Liver (tissue), 9 donors: ENCODE results near the gene NOPCHAP1. TPM values are rescaled to one million over a fixed set of nuclear protein-coding genes. Genes with fewer than 3 reads are reported as not detected.

Source experiments
- DNase-seq: peaks from one replicate; pipeline ENCODE4 v3.0.0-alpha.2; 2017; ENCODE audit warnings: low spot score
- H3K27ac ChIP-seq, 2 donors: one replicate each; pipeline ENCODE4 v1.7.0; 2013; ENCODE audit warnings: inconsistent platforms in 2 of 2, low read length in 2 of 2, control low read depth in 1 of 2, low read depth in 1 of 2, mild to moderate bottlenecking in 1 of 2
- H3K27me3 ChIP-seq, 4 donors: one replicate each; pipeline versions ENCODE4 v1.6.1 to v1.7.0; 2013; ENCODE audit warnings: low read length in 3 of 4, inconsistent platforms in 1 of 4, mild to moderate bottlenecking in 1 of 4, moderate library complexity in 1 of 4; ENCODE audit not compliant: control insufficient read depth in 4 of 4, insufficient read depth in 4 of 4
- H3K36me3 ChIP-seq, 4 donors: one replicate each; pipeline versions ENCODE4 v1.6.1 to v1.7.0; 2013; ENCODE audit warnings: low read length in 3 of 4, mild to moderate bottlenecking in 3 of 4, low read depth in 1 of 4, moderate library complexity in 1 of 4; ENCODE audit not compliant: control insufficient read depth in 4 of 4, insufficient read depth in 3 of 4
- H3K4me1 ChIP-seq, 4 donors: one replicate each; pipeline versions ENCODE4 v1.6.1 to v1.7.0; 2013; ENCODE audit warnings: low read length in 3 of 4, mild to moderate bottlenecking in 3 of 4, moderate library complexity in 1 of 4; ENCODE audit not compliant: control insufficient read depth in 4 of 4, insufficient read depth in 4 of 4
- H3K4me3 ChIP-seq, 3 donors: one replicate each; pipeline versions ENCODE4 v1.6.1 to v1.7.0; 2013; ENCODE audit warnings: low read length in 3 of 3, control low read depth in 1 of 3, low read depth in 1 of 3, mild to moderate bottlenecking in 1 of 3
- H3K9ac ChIP-seq, 2 donors: one replicate each; pipeline ENCODE4 v1.7.0; 2013; ENCODE audit warnings: low read length in 2 of 2, mild to moderate bottlenecking in 2 of 2, moderate library complexity in 2 of 2, control low read depth in 1 of 2, low read depth in 1 of 2
- H3K9me3 ChIP-seq, 4 donors: one replicate each; pipeline versions ENCODE4 v1.6.1 to v1.7.0; 2013; ENCODE audit warnings: low read length in 3 of 4; ENCODE audit not compliant: control insufficient read depth in 4 of 4
- GABPA ChIP-seq, 2 donors: IDR thresholded peaks in 1 of 2; conservative IDR thresholded peaks in 1 of 2; 2 replicates each; pipeline ENCODE4 v1.6.1; 2016; ENCODE audit warnings: antibody characterized with exemption in 2 of 2, mild to moderate bottlenecking in 1 of 2, moderate library complexity in 1 of 2
- HNF4G ChIP-seq: IDR thresholded peaks from 2 replicates; pipeline ENCODE4 v1.6.1; 2016; ENCODE audit warnings: antibody characterized with exemption
- JUND ChIP-seq, 2 donors: IDR thresholded peaks; 2 replicates each; pipeline ENCODE4 v1.6.1; 2016; ENCODE audit warnings: antibody characterized with exemption in 2 of 2
- NR2F2 ChIP-seq: IDR thresholded peaks from 2 replicates; pipeline ENCODE4 v1.6.1; 2016; ENCODE audit warnings: antibody characterized with exemption
- RAD21 ChIP-seq, 2 donors: IDR thresholded peaks; 2 replicates each; pipeline ENCODE4 v1.6.1; 2016; ENCODE audit warnings: antibody characterized with exemption in 2 of 2, mild to moderate bottlenecking in 2 of 2
- RXRA ChIP-seq, 2 donors: IDR thresholded peaks; 2 replicates each; pipeline ENCODE4 v1.6.1; 2017 to 2018; ENCODE audit warnings: antibody characterized with exemption in 2 of 2, mild to moderate bottlenecking in 1 of 2
- SP1 ChIP-seq: IDR thresholded peaks from 2 replicates; pipeline ENCODE4 v1.6.1; 2018; ENCODE audit warnings: antibody characterized with exemption, mild to moderate bottlenecking
- YY1 ChIP-seq: IDR thresholded peaks from 2 replicates; pipeline ENCODE4 v1.6.1; 2016; ENCODE audit warnings: antibody characterized with exemption, mild to moderate bottlenecking
- WGBS: extraction: QIAGEN DNeasy Blood & Tissue Kit; methylation state at CpG from one replicate; pipeline ENCODE4 v1.1.7; 2013; 5-methylcytosine and 5-hydroxymethylcytosine counted together
- polyA plus RNA-seq, 2 donors: library from polyadenylated mRNA; stranded (reverse) in 1 of 2; unstranded in 1 of 2; fragments of 200-250 nt in 1 of 2; fragments of >200 nt in 1 of 2; fragmentation: Nextera tagmentation in 1 of 2; extraction: Ambion mirVana in 1 of 2; gene quantifications; one replicate each; pipeline versions ENCODE4 v1.2.1 to v1.2.3, GENCODE V29; 2013 to 2015
- total RNA-seq, 2 donors: library from RNA; depleted of rRNA; stranded (reverse); fragments of >200 nt; gene quantifications; one replicate each; pipeline ENCODE4 v1.2.3, GENCODE V29; 2014
- TF ChIP-seq, protein P1 (sequence below): IDR thresholded peaks from 2 replicates; pipeline ENCODE4 v1.6.1; 2016; ENCODE audit warnings: antibody characterized with exemption
- TF ChIP-seq, protein P2 (sequence below): fragments of 150-350 bp; IDR thresholded peaks from 2 replicates; pipeline ENCODE4 v1.5.1; 2017; ENCODE audit warnings: improper control_type of control experiment, low read depth, low read length; ENCODE audit not compliant: missing input control
- TF ChIP-seq, protein P3 (sequence below): IDR thresholded peaks from 2 replicates; pipeline ENCODE4 v1.6.1; 2016; ENCODE audit warnings: antibody characterized with exemption, mild to moderate bottlenecking
- TF ChIP-seq, protein P4 (sequence below): IDR thresholded peaks from 2 replicates; pipeline ENCODE4 v1.6.1; 2016; ENCODE audit warnings: antibody characterized with exemption
- donor health status: healthy.
- donor health status: healthy.
- donor health status: healthy.
- donor health status: healthy.
- donor health status: healthy.

Gene NOPCHAP1
- total and polyA plus RNA-seq, 4 donors, result 2.1 to 18.6 (median 3.5) TPM

DNA sequence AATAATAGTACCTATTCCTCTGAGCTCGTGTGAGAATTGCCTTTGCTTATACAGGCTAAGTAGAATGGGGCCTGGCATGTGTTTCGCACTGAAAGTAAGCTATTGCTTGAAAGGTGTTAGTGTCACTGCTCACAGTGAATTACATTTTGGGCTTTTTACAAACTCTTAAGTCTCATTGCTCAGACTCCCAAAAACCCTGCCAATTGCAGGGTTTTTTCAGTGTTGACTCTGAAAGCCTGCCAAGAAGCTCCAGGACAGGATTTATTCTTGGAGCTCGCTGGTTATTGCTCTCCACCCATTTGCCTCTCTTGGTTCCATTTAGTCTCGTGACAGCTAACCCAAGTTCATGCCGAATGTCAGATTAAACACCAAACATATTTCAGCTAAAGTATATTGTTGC, 39.8 kb downstream of the NOPCHAP1 start (continued):
- TF ChIP-seq YY1 (peak; percentile 63), RXRA (IDR thresholded peaks at IDR 0.05) (peak; percentile 44 to 72), JUND (IDR thresholded peaks at IDR 0.05) (peak; percentile 20 to 36)
- TF ChIP-seq, protein P1, sequence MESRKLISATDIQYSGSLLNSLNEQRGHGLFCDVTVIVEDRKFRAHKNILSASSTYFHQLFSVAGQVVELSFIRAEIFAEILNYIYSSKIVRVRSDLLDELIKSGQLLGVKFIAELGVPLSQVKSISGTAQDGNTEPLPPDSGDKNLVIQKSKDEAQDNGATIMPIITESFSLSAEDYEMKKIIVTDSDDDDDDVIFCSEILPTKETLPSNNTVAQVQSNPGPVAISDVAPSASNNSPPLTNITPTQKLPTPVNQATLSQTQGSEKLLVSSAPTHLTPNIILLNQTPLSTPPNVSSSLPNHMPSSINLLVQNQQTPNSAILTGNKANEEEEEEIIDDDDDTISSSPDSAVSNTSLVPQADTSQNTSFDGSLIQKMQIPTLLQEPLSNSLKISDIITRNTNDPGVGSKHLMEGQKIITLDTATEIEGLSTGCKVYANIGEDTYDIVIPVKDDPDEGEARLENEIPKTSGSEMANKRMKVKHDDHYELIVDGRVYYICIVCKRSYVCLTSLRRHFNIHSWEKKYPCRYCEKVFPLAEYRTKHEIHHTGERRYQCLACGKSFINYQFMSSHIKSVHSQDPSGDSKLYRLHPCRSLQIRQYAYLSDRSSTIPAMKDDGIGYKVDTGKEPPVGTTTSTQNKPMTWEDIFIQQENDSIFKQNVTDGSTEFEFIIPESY, result peak; percentile 25

DNA sequence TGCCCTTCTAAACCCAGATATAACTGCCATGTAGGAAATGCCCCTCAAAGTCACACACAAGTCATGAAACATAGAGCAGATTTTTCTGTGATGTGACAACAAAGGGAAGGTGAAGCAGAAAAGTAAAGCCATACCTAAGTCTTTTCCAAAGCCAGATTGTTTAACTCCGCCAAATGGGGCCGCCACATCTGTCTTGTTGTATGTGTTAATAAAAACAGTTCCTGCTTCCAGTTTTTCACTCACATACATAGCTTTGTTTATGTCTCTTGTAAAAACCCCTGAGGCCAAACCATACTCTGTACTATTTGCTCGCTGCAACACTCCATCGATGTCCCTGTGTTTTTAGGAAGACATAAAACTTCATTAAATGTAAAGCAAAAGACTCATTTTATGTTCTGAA, 40.3 kb downstream of the NOPCHAP1 start:
- no peak for DNase-seq
- H3K36me3 ChIP-seq, result no peaks in the 10 kb centered on the region

More for the DNA sequence above, 40.3 kb downstream of the NOPCHAP1 start:
- Histone ChIP-seq H3K9me3 (no peaks in the 10 kb centered on the region), H3K27ac (no peak overlapping the region), H3K4me3 (no peak overlapping the region), H3K27me3 (no peaks in the 10 kb centered on the region), H3K9ac (no peak overlapping the region), H3K4me1 (peaks cover 2 to 23% (median 7%) of the 10 kb centered on the region in 4 donors)
- TF ChIP-seq HNF4G (no peak), NR2F2 (no peak), RAD21 (IDR thresholded peaks at IDR 0.05) (no peak), GABPA (IDR thresholded peaks at IDR 0.05 in 1 of 2, conservative IDR thresholded peaks at IDR 0.05 in 1 of 2) (no peak), JUND (IDR thresholded peaks at IDR 0.05) (no peak), SP1 (no peak), RXRA (IDR thresholded peaks at IDR 0.05) (no peak), YY1 (no peak)
- TF ChIP-seq, protein P2, sequence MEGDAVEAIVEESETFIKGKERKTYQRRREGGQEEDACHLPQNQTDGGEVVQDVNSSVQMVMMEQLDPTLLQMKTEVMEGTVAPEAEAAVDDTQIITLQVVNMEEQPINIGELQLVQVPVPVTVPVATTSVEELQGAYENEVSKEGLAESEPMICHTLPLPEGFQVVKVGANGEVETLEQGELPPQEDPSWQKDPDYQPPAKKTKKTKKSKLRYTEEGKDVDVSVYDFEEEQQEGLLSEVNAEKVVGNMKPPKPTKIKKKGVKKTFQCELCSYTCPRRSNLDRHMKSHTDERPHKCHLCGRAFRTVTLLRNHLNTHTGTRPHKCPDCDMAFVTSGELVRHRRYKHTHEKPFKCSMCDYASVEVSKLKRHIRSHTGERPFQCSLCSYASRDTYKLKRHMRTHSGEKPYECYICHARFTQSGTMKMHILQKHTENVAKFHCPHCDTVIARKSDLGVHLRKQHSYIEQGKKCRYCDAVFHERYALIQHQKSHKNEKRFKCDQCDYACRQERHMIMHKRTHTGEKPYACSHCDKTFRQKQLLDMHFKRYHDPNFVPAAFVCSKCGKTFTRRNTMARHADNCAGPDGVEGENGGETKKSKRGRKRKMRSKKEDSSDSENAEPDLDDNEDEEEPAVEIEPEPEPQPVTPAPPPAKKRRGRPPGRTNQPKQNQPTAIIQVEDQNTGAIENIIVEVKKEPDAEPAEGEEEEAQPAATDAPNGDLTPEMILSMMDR, result no peak
- TF ChIP-seq, protein P3, sequence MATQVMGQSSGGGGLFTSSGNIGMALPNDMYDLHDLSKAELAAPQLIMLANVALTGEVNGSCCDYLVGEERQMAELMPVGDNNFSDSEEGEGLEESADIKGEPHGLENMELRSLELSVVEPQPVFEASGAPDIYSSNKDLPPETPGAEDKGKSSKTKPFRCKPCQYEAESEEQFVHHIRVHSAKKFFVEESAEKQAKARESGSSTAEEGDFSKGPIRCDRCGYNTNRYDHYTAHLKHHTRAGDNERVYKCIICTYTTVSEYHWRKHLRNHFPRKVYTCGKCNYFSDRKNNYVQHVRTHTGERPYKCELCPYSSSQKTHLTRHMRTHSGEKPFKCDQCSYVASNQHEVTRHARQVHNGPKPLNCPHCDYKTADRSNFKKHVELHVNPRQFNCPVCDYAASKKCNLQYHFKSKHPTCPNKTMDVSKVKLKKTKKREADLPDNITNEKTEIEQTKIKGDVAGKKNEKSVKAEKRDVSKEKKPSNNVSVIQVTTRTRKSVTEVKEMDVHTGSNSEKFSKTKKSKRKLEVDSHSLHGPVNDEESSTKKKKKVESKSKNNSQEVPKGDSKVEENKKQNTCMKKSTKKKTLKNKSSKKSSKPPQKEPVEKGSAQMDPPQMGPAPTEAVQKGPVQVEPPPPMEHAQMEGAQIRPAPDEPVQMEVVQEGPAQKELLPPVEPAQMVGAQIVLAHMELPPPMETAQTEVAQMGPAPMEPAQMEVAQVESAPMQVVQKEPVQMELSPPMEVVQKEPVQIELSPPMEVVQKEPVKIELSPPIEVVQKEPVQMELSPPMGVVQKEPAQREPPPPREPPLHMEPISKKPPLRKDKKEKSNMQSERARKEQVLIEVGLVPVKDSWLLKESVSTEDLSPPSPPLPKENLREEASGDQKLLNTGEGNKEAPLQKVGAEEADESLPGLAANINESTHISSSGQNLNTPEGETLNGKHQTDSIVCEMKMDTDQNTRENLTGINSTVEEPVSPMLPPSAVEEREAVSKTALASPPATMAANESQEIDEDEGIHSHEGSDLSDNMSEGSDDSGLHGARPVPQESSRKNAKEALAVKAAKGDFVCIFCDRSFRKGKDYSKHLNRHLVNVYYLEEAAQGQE, result no peak
- TF ChIP-seq, protein P4, sequence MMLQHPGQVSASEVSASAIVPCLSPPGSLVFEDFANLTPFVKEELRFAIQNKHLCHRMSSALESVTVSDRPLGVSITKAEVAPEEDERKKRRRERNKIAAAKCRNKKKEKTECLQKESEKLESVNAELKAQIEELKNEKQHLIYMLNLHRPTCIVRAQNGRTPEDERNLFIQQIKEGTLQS, result no peak
- TF ChIP-seq, protein P1, result no peak
- WGBS, result 94% methylated on average over 4 of the region's 4 CpGs
